H1 (cell line): Measurements from ENCODE around the gene DCAF6. TPM values are rescaled to one million over a fixed set of nuclear protein-coding genes. Genes with fewer than 3 reads are reported as not detected.

Source experiments
- CTCF ChIA-PET: fragments of 300-600 bp; sonication (Branson Sonifier 250); formaldehyde crosslinking; loops from one replicate; lab custom pipeline; 2021; ENCODE audit not compliant: partially characterized antibody; lab: Charles Lee
- POLR2A ChIA-PET: fragments of 300-600 bp; sonication (Branson Sonifier 250); formaldehyde crosslinking; loops from one replicate; lab custom pipeline; 2021; ENCODE audit warnings: inconsistent platforms; ENCODE audit not compliant: partially characterized antibody; lab: Charles Lee
- DNase-seq, 2 experiments: peaks; one replicate each; pipeline versions ENCODE4 v3.0.0 to v3.0.0-alpha.2; 2010 to 2022; ENCODE audit warnings: low spot score in 2 of 2, low read depth in 1 of 2, mixed read lengths in 1 of 2
- FAIRE-seq: peaks from 2 replicates; lab custom pipeline; 2011; peaks lifted over from hg19 to GRCh38; lab: Jason Lieb, UNC
- H2AFZ ChIP-seq: 2 replicates; pipeline ENCODE4 v1.8.1; 2012; ENCODE audit warnings: low read length, inconsistent platforms
- H2AK5ac ChIP-seq: 2 replicates; pipeline ENCODE4 v1.6.1; 2013; ENCODE audit warnings: low read depth, low read length
- H2BK120ac ChIP-seq: replicated peaks from 2 replicates; pipeline ENCODE3; 2013; ENCODE audit warnings: low read depth, low read length, inconsistent platforms
- H2BK12ac ChIP-seq: 2 replicates; pipeline ENCODE4 v1.6.1; 2013; ENCODE audit warnings: low read depth, low read length
- H2BK15ac ChIP-seq: 2 replicates; pipeline ENCODE4 v1.6.1; 2013; ENCODE audit warnings: low read length
- H2BK20ac ChIP-seq: 2 replicates; pipeline ENCODE4 v1.6.1; 2013; ENCODE audit warnings: low read length
- H2BK5ac ChIP-seq: 2 replicates; pipeline ENCODE4 v1.6.1; 2013; ENCODE audit warnings: low read depth, low read length
- H3K14ac ChIP-seq: 2 replicates; pipeline ENCODE4 v1.6.1; 2013; ENCODE audit warnings: inconsistent platforms; ENCODE audit not compliant: insufficient read length
- H3K18ac ChIP-seq: 2 replicates; pipeline ENCODE4 v1.6.1; 2013; ENCODE audit warnings: low read length; ENCODE audit errors: extremely low read depth
- H3K23ac ChIP-seq: 2 replicates; pipeline ENCODE4 v1.6.1; 2013; ENCODE audit warnings: inconsistent platforms; ENCODE audit not compliant: insufficient read length
- H3K23me2 ChIP-seq: 2 replicates; pipeline ENCODE4 v1.6.1; 2013; ENCODE audit warnings: low read depth, low read length
- H3K27ac ChIP-seq: 2 replicates; pipeline ENCODE4 v1.6.1; 2011; ENCODE audit warnings: low read depth, low read length, inconsistent platforms
- H3K27me3 ChIP-seq, 4 experiments: replicated peaks in 1 of 4; 1 replicate in 1 of 4; 2 replicates in 3 of 4; pipeline versions ENCODE4 v1.6.1 to v1.8.1; 2011 to 2013; ENCODE audit warnings: low read length in 3 of 4, mild to moderate bottlenecking in 3 of 4, inconsistent platforms in 2 of 4, mixed read lengths in 2 of 4, moderate library complexity in 1 of 4; ENCODE audit not compliant: control insufficient read depth in 3 of 4, insufficient read depth in 3 of 4; ENCODE audit errors: extremely low read depth in 1 of 4
- H3K36me3 ChIP-seq, 4 experiments: 2 replicates each; pipeline versions ENCODE4 v1.6.1 to v1.8.1; 2011 to 2013; ENCODE audit warnings: mild to moderate bottlenecking in 4 of 4, low read length in 3 of 4, moderate library complexity in 2 of 4, control low read depth in 1 of 4, inconsistent platforms in 1 of 4; ENCODE audit not compliant: insufficient read depth in 4 of 4, control insufficient read depth in 2 of 4
- H3K4ac ChIP-seq: replicated peaks from 2 replicates; pipeline ENCODE3; 2013; ENCODE audit warnings: low read length, low read depth, mixed read lengths, inconsistent platforms; ENCODE audit not compliant: insufficient read length
- H3K4me1 ChIP-seq, 4 experiments: replicated peaks in 1 of 4; 1 replicate in 1 of 4; 2 replicates in 3 of 4; pipeline versions ENCODE4 v1.6.1 to v1.8.1; 2011 to 2013; ENCODE audit warnings: low read length in 3 of 4, inconsistent platforms in 2 of 4, mixed read lengths in 1 of 4; ENCODE audit not compliant: insufficient read depth in 4 of 4, control insufficient read depth in 3 of 4
- H3K4me2 ChIP-seq, 2 experiments: 2 replicates each; pipeline versions ENCODE4 v1.6.1 to v1.8.1; 2011 to 2013; ENCODE audit warnings: low read depth in 2 of 2, low read length in 2 of 2, control low read depth in 1 of 2, inconsistent platforms in 1 of 2, mild to moderate bottlenecking in 1 of 2; ENCODE audit not compliant: insufficient read depth in 1 of 2
- H3K4me3 ChIP-seq, 4 experiments: fragments of 200-600, 300-600 bp in 1 of 4; sonication (generic), shearing (Covaris generic), sonication (Bioruptor Twin) in 1 of 4; 2 replicates each; pipeline versions ENCODE4 v1.5.1 to v1.8.1; 2011 to 2016; ENCODE audit warnings: low read length in 4 of 4, low read depth in 3 of 4, control low read depth in 2 of 4, inconsistent platforms in 2 of 4, mild to moderate bottlenecking in 2 of 4, mixed read lengths in 1 of 4, moderate library complexity in 1 of 4; ENCODE audit not compliant: insufficient read depth in 2 of 4; ENCODE audit errors: extremely low read depth in 1 of 4
- H3K56ac ChIP-seq: replicated peaks from 2 replicates; pipeline ENCODE3; 2013; ENCODE audit warnings: low read depth, mild to moderate bottlenecking, mixed read lengths, low read length, inconsistent platforms; ENCODE audit not compliant: insufficient read length
- H3K79me1 ChIP-seq: 2 replicates; pipeline ENCODE4 v1.6.1; 2013; ENCODE audit warnings: low read depth, low read length, control low read depth
- H3K79me2 ChIP-seq, 2 experiments: 2 replicates each; pipeline versions ENCODE4 v1.6.1 to v1.8.1; 2012 to 2013; ENCODE audit warnings: low read length in 2 of 2, mild to moderate bottlenecking in 2 of 2, inconsistent platforms in 1 of 2; ENCODE audit not compliant: insufficient read depth in 2 of 2, control insufficient read depth in 1 of 2
- H3K9ac ChIP-seq, 4 experiments: replicated peaks in 1 of 4; 1 replicate in 1 of 4; 2 replicates in 3 of 4; pipeline versions ENCODE4 v1.6.1 to v1.8.1; 2011 to 2013; ENCODE audit warnings: low read depth in 3 of 4, low read length in 3 of 4, control low read depth in 2 of 4, mild to moderate bottlenecking in 2 of 4, moderate library complexity in 2 of 4, inconsistent platforms in 1 of 4; ENCODE audit errors: extremely low read depth in 1 of 4
- H3K9me3 ChIP-seq, 2 experiments: 2 replicates each; pipeline versions ENCODE4 v1.6.1 to v1.8.1; 2012 to 2013; ENCODE audit warnings: mild to moderate bottlenecking in 2 of 2, moderate library complexity in 2 of 2, control low read depth in 1 of 2, inconsistent platforms in 1 of 2, low read depth in 1 of 2, low read length in 1 of 2, mixed read lengths in 1 of 2; ENCODE audit not compliant: insufficient read depth in 2 of 2
- H4K20me1 ChIP-seq, 2 experiments: replicated peaks in 1 of 2; 2 replicates each; pipeline versions ENCODE3 to v1.8.1; 2011 to 2013; ENCODE audit warnings: inconsistent platforms in 2 of 2, low read length in 2 of 2, mild to moderate bottlenecking in 1 of 2; ENCODE audit not compliant: insufficient read depth in 2 of 2, control insufficient read depth in 1 of 2
- H4K5ac ChIP-seq: 2 replicates; pipeline ENCODE4 v1.6.1; 2013; ENCODE audit warnings: low read length, low read depth, mixed read lengths, inconsistent platforms; ENCODE audit not compliant: insufficient read length
- H4K8ac ChIP-seq: 2 replicates; pipeline ENCODE4 v1.8.0; 2013; ENCODE audit warnings: mild to moderate bottlenecking, moderate library complexity, low read length, inconsistent platforms; ENCODE audit not compliant: insufficient read depth; ENCODE audit errors: extremely low read depth
- H4K91ac ChIP-seq: replicated peaks from 2 replicates; pipeline ENCODE3; 2013; ENCODE audit warnings: low read length, mixed read lengths, inconsistent platforms; ENCODE audit not compliant: insufficient read length
- CHD1 ChIP-seq: IDR thresholded peaks from 2 replicates; pipeline ENCODE4 v1.6.1; 2012; ENCODE audit warnings: low read depth, low read length, improper control_type of control experiment
- EP300 ChIP-seq, 2 experiments: IDR thresholded peaks; 1 replicate in 1 of 2; 2 replicates in 1 of 2; pipeline ENCODE4 v1.6.1; 2011 to 2012; ENCODE audit warnings: low read depth in 2 of 2, low read length in 2 of 2, mild to moderate bottlenecking in 2 of 2, borderline replicate concordance in 1 of 2, inconsistent platforms in 1 of 2, moderate library complexity in 1 of 2
- NRF1 ChIP-seq: IDR thresholded peaks from 2 replicates; pipeline ENCODE4 v1.6.1; 2011; ENCODE audit warnings: mild to moderate bottlenecking, low read depth, low read length, improper control_type of control experiment
- SP2 ChIP-seq: IDR thresholded peaks from 2 replicates; pipeline ENCODE4 v1.6.1; 2012; ENCODE audit warnings: mild to moderate bottlenecking, low read length, inconsistent platforms
- SUZ12 ChIP-seq: fragments of 200-600 bp; sonication (generic); IDR thresholded peaks from 2 replicates; pipeline ENCODE4 v1.6.1; 2012; ENCODE audit warnings: mild to moderate bottlenecking, inconsistent platforms, low read length, moderate library complexity, mixed read lengths
- WGBS, 2 experiments: shearing (Covaris generic) in 1 of 2; methylation state at CpG; one replicate each; pipeline versions ENCODE4 v1.1.6 to v1.1.7; 2013 to 2015; ENCODE audit warnings: low lambda C conversion rate in 2 of 2, mixed read lengths in 2 of 2, inconsistent platforms in 1 of 2, low coverage in 1 of 2, missing lambda C conversion rate in 1 of 2; ENCODE audit not compliant: insufficient replicate concordance in 2 of 2, insufficient coverage in 1 of 2, insufficient read length in 1 of 2; ENCODE audit errors: extremely low coverage in 1 of 2, missing lambda C conversion rate in 1 of 2; 5-methylcytosine and 5-hydroxymethylcytosine counted together
- polyA plus RNA-seq, 7 experiments: library from polyadenylated mRNA; depleted of rRNA in 3 of 7; stranded (reverse) in 5 of 7; unstranded in 2 of 7; fragments of >200 nt in 5 of 7; fragments of 200-250 nt in 2 of 7; gene quantifications; 1 replicate in 5 of 7; 2 replicates in 1 of 7; 4 replicates in 1 of 7; pipeline versions ENCODE4 v1.2.1 to v1.2.3, GENCODE V29; 2011 to 2013; ENCODE audit warnings: missing spikeins in 2 of 7, mixed read lengths in 2 of 7
- total RNA-seq: library from RNA; stranded (reverse); fragmentation: NEBNext Ultra II Directional; extraction: Animal tissue kit (Norgen Biotek cat#: 25700); gene quantifications from 2 replicates; pipeline ENCODE4 v1.2.1, GENCODE V29; 2021

DCAF6 gene
- total and polyA plus RNA-seq, 2 of the 8 experiments (the other 6 are each of a cell fraction or from before 2014, with no cell fraction given), result 12.3 to 17.4 TPM

DNA sequence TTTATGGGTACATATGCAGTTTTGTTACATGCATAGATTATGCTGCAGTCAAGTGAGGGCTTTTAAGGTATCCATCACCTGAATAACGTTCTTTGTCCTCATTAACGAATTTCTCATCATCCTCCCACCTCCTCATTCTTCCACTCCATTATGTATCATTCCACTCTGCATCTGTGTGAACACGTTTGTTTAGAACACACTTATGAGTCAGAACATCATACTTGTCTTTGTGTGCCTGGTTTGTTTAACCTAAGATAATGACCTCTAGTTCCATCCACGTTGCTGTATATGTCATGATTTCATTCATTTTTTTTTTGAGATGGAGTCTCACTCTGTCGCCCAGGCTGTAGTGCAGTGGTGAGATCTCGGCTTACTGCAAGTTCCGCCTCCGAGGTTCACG, 7.1 kb downstream of the DCAF6 start:
- H2BK5ac ChIP-seq, result no peak overlapping the region
- H3K27me3 ChIP-seq, result no peaks in the 10 kb centered on the region
- no peak overlapping the region for H3K56ac ChIP-seq
- no peaks in the 10 kb centered on the region for H3K23me2 ChIP-seq
- no peak overlapping the region for H4K5ac ChIP-seq
- 0 out of 8 replicates have a peak, but pooled peaks cover 0 to 3% (median 0%) of the 10 kb centered on the region in 4 experiments for H3K36me3 ChIP-seq
- no peak overlapping the region for H4K91ac ChIP-seq
- no peak overlapping the region for H4K8ac ChIP-seq
- H3K9ac ChIP-seq, result no peak overlapping the region
- 92 to 100% methylated on average over 2 to 9 of the region's 9 CpGs for WGBS, 2 experiments
- H3K4me1 ChIP-seq, result no peaks in the 10 kb centered on the region
- no peak overlapping the region for H2BK15ac ChIP-seq
- no peak for DNase-seq
- no peak overlapping the region for H3K4me3 ChIP-seq
- TF ChIP-seq SP2, result no peak
- TF ChIP-seq EP300 (IDR thresholded peaks at IDR 0.05; ENCODE audit: borderline replicate concordance in 1 of 2, low read depth in 2 of 2, low read length in 2 of 2), result no peak
- no peak for TF ChIP-seq SUZ12
- TF ChIP-seq NRF1, result no peak
- TF ChIP-seq CHD1, result no peak
- FAIRE-seq, result no peak
- H2AFZ ChIP-seq, result no peak overlapping the region
- H3K79me2 ChIP-seq, result peaks cover 5 to 98% of the 10 kb centered on the region in 2 experiments; a peak in 3 of 4 replicates
- peaks cover 0 to 2% of the 10 kb centered on the region in 2 experiments for H4K20me1 ChIP-seq
- no peak overlapping the region for H3K23ac ChIP-seq
- no peak overlapping the region for H3K27ac ChIP-seq
- ChIA-PET CTCF (interaction anchor here (1.0 kb wide), 1 partner anchor 139 kb away, joined by 3 read pairs; no protein-coding TSS in a partner anchor), POLR2A (no interaction called here)
- H3K4ac ChIP-seq, result no peak overlapping the region
- H2BK20ac ChIP-seq, result no peak overlapping the region
- no peak overlapping the region for H2BK120ac ChIP-seq
- H3K79me1 ChIP-seq, result no peaks in the 10 kb centered on the region
- H3K4me2 ChIP-seq, result no peak overlapping the region
- H3K14ac ChIP-seq, result no peak overlapping the region
- no peak overlapping the region for H2BK12ac ChIP-seq
- no peak overlapping the region for H2AK5ac ChIP-seq
- H3K9me3 ChIP-seq, result no peaks in the 10 kb centered on the region; a peak in 1 of 4 replicates
- H3K18ac ChIP-seq, result no peak overlapping the region
